Fibroblast of peridontal ligament (primary cell): ENCODE data around the gene CCDC83.
"Not testable (repeated sequence)": the region's sequence is repeated elsewhere in the genome, so short reads cannot be mapped to it uniquely, and the experiment has no call there.

Experiments used
- DNase-seq: peaks from one replicate; pipeline ENCODE4 v3.0.0-alpha.2; 2010; ENCODE audit errors: extremely low read depth

Gene CCDC83

DNA sequence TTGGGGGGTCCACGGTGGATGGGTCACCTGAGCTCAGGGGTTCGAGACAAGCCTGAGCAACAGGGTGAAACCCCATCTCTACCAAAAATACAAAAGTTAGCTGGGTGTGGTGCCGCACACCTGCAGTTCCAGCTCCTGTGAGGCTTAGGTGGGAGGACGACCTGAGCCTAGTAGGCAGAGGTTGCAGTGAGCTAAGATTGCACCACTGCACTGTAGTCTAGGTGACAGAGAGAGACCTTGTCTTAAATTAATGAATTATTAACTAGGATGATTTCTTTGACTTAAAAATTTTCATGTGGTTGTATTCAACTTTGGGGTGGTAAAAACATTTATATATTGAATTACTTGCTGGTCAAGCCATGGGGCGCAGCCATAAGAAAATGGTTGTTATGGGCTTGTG, 33.9 kb downstream of the CCDC83 start:
- DNase-seq = no peak

DNA sequence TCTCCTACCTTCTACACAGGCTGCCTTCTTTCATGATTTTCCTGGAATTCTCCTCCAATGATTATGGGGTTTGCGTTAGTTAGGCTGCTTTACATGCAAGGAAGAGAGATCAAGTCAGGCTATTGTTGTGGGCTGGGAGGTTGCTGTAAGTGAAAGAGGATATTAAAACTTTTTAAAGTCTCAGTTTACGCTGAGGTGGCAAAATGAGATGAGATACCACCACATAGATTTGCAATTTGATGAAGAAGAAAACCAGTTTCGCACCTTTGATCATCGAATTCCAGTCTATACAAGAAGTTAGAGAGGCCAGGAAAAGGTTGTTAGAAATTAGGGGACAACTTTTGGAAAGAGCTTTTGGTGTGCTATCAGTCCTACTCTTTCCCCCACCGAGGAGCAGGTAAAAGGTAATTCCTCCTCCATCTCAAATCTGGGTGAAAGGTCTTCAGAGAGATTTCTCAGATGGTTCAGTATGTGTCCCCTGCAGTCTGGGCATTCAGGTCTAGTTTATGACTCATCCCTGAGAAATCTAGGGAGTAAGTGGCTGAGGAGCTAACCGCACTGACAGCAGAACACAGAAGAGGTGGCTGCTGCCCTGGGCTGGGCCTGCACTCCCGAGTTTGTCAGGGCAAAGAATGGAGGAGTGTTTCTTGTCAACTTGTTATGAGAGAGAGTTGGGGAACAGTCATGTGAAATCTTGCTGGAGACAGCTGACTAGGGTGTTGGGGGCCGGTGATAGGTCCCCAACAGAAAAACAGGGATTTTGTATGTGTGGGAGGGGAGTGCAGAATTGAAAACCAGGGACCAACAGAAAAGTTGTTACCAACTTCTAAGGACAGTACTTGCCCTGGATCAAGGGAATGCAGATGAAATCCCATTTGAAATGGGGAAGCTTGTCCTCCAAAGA, 34.7 kb downstream of the CCDC83 start:
- DNase-seq = peak; percentile 47

DNA sequence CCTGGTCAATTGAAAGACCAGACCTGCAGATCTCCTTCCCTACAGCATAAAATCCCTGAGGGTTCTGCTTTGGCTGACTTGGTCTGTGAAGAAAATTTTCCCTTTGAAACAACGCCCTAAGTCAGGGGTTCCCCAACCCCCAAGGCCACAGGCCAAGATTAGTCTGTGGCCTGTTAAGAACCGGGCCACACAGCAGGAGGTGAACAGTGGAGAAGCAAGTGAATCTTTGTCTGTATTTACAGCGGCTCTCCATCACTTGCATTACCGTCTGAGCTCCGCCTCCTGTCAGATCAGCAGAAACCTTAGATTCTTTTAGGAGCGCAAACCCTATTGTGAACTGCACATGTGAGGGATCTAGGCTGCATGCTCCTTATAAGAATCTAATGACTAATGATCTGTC, 38.2 kb downstream of the CCDC83 start:
- DNase-seq = no peak

DNA sequence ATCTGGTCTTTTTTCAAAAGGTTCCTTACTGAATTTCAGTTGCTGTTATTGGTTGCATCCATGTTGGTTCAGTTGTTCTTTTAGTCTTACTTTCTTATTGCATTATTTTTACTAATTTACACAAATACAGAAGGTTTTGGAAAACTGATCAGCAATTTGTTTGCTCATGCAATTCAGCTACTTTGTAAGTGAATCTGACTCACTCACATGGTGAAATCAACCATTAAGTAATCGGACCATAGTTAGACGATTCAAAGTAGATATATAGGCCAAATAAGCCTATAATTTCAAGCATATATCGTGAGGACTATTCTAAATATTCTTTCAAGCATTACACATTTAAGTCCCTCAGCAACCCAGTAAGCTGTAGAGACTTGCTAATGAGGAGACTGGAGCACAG, 41.7 kb downstream of the CCDC83 start:
- no peak for DNase-seq

DNA sequence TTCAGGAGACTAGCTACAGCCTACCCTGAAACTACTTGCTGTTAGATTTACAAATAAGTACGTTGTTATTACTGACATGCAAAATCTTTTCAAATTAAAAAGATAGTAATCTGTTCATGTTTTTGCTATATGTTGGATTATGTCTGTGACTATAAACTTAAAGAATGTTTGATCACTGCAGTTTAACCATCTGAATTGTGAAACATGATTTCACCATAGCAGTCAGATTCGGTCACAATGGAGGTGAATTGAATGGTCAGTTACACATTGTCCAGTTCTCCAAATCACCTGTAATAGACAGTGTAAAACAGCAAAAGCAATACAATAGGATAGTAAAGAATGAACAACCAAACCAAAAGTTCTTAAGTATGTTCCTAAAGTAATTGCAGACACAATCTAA, 43.3 kb downstream of the CCDC83 start:
- no peak for DNase-seq

DNA sequence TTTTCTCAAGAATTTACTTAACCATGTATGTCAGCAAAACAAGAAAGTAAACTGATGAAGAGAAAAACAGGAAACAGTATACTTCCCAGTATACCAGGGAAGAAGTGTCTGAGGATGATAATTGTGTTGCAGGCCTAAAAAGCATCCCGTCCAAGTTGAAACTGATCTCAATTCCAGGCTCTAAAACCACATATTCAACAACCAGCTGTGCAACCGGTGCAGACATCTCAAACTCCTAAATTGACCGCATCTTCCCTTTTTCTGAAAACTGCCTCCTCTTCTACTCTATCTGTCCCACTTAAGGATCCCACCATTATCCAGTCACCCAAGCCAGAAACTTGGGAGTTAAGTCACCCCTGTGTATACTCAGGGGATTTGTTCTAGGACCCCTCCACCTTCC, 47.2 kb downstream of the CCDC83 start:
- no peak for DNase-seq

DNA sequence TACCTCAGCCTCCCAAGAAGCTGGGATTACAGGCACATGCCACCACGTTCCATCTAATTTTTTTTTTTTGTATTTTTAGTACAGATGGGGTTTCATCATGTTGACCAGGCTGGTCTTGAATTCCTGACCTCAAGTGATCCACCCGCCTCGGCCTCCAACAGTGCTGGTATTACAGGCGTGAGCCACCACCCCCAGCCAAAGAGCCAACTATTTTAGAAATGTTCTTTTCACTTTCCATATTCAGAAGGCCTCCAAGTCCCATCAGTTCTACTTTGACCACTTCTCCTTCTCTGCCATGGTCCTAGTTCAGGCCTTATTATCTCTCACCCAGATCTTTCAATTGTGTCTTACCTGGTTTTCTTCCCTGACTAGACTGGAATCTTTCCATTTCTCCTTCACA, 48.2 kb downstream of the CCDC83 start:
- no peak for DNase-seq

DNA sequence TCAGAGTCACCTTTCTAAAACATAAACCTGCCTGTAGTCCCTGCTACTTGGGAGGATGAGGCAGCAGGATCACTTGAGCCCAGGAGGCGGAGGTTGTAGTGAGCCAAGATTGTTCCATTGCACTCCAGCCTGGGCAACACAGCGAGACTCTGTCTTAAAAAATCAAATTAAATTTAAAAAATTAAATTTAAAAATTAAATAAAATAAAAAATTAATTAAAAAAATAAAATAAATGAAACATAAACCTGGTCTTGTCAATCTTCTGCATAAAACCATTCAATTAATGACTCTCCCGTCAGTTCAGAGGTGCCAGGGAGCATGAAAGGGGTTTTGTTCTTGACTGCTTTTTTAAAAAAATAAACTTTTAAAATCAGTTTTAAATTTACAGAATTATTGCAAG, 48.6 kb downstream of the CCDC83 start:
- no peak for DNase-seq

DNA sequence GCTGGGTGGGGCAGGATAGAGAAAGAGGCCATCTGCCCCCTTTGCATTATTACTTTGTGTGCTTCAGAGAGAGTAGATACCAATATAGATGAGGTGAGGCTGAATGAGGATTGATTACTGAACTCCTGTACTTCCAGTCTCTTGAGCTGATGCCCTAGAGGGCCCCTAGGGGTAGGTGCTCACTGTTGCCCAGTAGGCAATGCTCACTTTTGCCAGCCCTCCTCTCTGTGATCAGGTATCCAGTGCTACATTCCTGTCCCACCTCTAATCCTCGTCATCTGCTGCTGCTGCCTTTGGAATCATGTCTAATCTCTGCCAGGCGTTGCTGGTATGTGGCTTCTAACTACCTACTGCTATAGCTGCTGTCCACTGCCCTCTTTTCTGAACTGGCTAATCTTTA, 57.2 kb downstream of the CCDC83 start:
- DNase-seq = no peak

DNA sequence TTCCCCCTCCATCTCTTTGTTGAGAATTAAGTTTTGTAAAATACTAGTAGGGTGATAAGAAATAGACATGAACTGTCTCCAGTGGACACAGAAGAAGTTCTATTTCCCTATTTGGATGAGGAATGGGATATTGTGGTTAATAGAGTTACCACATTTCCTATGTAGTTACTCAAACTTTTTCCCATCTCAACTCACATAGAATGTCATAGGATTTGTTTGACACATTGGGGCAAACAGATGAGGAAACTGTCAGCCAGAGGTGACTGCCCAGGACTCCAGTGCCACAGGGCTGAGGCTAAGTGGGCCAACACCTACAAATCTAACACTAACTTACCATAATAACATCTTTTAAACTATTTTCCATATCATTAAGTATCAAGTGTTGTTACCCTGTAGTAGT, 58.3 kb downstream of the CCDC83 start:
- DNase-seq = no peak

DNA sequence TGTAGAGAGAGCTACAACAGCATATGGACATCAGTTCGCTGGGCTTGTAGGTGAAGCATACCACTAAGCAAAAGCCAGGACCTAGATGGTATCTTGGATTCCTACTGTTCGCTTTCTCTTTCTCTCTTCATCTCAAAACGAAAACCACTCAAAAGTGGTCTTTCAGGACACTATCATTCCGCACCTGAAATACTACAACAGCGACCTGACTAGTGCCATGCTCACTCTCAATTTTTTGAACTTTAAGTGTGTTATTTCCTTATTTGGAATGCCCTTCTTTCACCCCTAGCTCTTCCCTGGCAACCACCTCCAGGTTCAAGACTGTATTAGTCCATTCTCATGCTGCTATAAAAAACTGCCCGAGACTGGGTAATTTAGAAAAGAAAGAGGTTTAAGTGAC, 59.2 kb downstream of the CCDC83 start:
- no peak for DNase-seq

DNA sequence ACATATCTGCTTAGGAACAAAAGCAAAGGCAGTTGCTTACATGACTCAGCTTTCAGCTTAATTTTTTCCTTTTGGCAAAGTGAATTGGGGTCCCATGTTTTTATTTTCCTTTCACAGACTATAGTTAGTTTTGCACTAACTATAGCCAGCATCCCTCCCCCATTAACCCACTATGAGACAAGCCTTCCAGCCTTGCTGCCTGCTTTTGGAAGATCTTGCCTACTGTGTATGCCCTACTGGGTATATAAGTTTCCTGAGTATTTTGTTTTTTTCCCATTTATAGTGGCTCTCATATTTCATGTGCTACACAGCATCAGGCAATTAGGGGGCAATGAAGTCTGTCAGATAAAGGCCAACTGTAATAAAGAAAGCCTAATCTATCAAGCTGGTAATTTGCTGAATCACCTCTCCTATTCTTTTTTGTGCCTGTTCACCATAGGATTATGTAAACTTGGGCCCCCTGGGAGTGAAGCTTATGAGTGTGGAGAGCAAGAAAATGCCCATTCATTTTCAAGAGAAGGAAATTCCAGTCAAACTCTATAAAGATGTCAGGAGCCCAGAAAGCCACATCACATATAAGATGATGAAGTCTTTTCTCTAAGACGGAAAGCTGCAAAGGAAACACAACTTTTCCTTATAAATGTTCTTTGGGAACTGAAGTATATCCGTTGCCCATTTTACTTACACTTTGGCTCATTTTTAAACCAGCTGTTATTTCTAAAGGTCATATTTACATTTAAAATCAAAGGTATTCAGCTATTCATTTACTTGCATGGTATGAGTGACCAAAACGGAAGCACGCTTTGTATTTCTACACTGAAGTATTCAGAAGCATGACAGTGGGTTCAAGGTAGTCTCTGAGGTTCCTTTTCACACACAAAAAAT, 64.0 kb downstream of the CCDC83 start:
- peak; percentile 66 for DNase-seq

DNA sequence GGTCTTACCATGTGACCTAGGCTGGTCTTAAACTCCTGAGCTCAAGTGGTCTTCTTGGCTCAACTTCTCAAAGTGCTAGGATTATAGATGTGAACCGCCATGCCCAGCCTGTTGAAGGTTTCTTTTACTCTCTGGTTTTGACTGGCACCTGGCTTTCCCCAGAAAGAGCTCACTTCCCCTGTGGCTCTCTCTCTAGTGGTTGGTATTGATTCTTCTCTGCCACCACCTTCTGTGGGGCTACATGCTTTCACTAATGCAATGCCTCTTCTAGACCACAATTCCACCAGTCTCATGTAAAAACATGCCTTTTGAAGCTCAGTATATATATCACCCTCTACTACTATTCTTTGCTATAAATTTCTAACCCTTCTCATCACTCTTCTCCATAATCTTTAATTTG, 67.2 kb downstream of the CCDC83 start:
- no peak for DNase-seq

DNA sequence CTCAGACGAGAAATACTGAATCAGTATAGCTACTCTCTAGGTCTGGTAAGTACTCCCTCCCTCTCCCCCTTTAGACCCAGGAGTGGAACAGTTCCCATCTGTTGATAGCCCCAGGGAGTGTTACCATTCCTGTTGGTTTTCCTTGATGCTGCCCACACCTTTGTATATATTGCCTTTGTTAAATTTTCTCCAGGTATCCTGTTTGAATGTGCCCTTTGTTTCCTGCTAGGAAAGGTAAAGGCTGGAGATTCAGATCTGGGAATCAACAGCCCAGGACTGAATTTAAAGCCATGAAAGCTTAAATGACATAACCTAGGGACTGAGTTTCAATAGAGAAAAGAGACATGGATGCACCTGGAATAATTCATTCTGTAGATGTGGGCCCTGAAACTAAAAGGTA, 68.3 kb downstream of the CCDC83 start:
- no peak for DNase-seq

DNA sequence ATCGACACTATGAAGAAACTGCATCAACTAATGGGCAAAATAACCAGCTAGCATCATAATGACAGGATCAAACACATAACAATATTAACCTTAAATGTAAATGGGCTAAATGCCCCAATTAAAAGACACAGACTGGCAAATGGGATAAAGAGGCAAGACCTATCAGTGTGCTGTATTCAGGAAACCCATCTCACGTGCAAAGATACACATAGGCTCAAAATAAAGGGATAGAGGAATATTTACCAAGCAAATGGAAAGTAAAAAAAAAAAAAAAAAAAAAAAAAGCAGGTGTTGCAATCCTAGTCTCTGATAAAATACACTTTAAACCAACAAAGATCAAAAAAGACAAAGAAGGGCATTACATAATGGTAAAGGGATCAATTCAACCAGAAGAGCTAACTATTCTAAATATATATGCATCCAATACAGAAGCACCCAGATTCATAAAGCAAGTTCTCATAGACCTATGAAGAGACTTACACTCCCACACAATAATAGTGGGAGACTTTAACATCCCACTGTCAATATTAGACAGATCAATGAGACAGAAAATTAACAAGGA, 71.6 kb downstream of the CCDC83 start:
- DNase-seq = not testable (repeated sequence)

DNA sequence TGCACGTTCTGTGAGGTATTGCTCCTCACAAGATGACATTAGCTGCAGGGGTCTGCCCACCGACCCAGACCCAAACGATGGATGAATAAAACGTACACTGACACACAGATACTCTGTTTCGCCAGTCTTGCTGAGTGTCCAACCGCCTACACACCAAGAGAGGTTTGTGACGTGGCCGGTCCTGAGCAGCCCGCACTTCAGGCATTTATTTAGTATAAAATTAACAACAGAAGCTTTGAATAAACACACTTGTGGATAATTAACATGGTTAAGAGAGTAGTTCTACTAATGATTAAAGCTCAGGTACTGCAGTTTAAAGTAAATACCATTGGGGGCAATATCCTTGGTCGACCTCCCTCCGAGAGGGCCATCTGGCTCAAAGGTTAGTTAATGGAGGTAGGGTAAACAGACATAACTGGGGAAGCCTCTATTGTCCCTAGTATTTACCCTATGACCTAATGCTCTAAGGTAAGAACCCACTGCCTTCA, 75.7 kb downstream of the CCDC83 start:
- no peak for DNase-seq

DNA sequence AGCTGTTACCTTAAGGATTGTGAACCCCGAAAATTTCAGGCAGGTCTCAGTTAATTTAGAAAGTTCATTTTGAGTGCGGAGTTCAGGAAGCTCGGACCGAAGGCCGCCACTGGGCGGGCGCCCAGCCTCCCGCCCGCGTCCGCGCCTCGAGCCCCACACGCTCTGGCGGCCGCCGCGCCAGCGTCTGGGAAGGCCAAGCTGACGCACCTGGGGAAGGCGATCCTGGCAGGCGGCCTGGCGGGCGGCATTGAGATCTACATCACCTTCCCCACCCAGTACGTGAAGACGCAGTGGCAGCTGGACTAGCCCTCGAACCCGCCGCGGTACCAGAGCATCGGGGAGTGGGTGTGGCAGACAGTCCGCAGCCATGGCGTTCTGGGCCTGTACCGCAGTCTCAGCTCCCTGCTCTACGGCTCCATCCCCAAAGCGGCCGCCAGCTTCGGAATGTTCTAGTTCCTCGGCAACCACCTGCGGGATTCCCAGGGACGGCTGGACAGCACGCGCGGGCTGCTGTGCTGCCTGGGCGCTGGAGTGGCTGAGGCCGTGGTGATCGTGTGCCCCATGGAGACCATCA, 79.5 kb downstream of the CCDC83 start:
- DNase-seq = no peak

DNA sequence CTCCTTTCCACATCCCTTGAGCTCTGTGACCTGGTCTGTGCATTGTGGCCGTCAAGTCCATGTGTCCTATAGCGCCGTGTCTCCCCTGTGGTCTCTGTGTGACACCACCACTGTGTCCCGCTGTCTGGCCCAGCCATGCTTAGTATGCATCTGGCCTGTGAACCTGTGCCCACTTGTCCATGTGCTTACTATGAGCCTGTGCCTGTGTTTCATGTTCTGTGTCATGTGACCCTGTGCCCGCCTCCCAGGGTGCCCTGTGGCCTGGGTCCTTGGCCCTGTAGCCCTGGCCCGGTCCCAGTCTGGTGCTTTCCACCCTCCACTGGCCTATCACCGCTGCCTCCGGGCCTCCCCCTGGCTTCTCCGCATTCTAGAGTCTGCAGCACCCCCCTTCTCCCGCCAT, 80.6 kb downstream of the CCDC83 start:
- no peak for DNase-seq

DNA sequence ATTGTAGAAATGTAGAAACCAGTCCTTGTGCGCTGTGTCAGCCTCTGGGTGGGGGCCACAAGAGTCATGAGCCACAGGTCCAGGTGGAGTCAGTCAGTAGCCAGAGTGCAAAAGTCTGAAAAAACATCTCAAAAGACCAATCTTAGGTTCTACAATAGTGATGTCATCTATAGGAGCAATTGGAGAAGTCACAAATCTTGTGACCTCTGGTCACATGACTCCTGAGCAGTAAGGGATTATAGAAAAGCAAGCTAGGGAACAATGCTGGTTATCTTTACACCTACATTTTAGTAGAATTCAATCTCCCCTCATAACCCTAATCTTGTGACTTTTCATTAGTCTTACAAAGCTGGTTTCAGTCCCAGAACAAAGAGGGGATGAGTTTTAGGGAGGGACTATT, 82.7 kb downstream of the CCDC83 start:
- no peak for DNase-seq

DNA sequence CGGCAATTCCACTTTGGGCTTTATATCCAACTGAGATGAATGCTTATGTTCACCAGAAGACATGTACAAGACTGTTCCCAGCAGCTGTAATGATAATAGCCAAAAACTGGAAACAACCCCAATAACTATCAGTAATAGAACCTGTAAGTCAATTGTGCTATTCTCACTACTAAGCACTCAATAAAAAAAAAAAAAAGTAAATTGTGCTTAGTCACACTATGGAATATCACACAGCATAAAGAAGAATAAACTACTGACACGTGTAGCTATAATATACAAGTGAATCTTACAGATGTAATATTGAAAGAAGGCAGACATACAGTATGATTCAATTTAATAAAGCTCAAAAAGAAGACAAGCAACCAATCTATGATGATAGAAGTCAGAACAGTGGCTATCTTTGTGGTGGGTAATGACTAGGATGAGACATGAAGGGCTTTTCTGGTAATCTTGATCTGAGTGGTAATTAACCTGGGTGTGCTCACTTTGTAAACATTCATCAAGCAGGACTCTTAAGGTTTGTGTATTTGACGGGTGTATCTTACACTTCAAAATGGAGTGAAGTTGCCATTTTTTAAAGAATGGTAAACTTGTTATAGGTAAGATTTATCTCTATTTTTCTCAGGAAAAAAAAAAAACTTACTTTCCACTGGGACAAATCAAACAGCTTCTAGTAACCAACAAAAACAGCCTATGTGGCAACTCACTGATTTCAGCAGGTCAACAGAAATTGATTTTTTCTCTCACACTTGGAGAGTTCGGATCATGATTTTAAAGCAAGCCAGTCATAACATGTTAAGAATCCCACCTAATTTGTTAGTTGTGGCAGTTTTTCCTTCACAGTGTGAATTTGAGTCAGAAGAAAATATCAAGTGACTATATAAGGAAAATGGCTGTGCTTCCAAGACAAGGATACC, 84.2 kb downstream of the CCDC83 start:
- DNase-seq = no peak

DNA sequence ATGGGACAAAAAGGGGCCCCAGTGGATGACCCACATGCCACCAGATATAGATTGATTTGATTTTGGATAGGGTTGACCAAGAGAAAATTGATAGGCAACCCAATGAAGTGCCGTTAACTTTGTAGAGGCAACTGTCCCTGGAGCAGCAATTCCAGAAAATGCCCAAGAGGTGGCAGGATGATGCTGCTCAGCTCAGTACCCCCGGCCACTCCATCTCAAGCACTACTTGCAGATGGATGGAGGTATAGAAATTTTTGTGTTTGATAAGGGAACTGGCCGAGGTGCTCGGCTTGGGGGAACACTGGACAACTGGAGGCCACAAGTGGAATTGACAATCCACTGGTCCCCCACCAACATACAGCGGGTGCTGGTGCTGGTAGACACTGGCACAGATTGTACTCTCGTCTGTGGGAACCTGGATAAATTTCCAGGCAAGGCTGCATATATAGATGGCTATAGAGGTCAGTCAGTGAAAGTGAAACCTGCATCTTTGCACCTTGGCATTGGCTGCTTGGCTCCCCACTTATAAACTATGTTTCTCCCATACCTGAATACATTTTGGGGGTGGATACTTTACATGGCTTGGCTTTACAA, 86.3 kb downstream of the CCDC83 start:
- peak; percentile 78 for DNase-seq
